ENCODE data around the gene MAGI1. TPM values are rescaled to one million over a fixed set of nuclear protein-coding genes. Genes with fewer than 3 reads are reported as not detected.

MAGI1 gene
- total and polyA plus RNA-seq, 4 donors, result 9.9 to 88.1 (median 24.6) TPM

DNA sequence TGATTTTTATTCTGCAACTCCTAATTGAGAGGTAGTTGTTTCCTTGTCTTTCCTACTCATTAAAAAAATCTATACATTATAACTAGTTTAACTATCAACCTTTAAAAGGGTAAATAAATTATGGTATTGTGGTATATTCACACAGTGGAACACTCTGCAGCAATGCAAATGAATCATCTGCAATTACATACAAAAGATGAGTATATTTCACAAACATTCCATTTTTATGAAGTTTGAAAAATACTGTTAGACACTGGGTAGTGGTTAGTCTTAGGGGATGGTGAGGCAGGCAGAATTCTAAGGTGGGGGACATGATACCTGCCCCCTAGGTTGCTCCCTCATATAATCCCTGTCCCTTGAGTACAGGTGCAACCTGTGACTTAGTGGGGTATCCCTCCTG lies 44.0 kb upstream of the MAGI1 start:
- Histone ChIP-seq H3K9me3 (ENCODE audit: control insufficient read depth in 4 of 4, insufficient read depth in 3 of 4, low read length in 3 of 4) (no peaks in the 10 kb centered on the region), H3K27me3 (ENCODE audit: control insufficient read depth in 3 of 3, insufficient read depth in 3 of 3, low read length in 2 of 3) (no peaks in the 10 kb centered on the region), H3K9ac (ENCODE audit: insufficient read depth in 1 of 2, low read length in 2 of 2) (no peak overlapping the region), H3K4me1 (ENCODE audit: control insufficient read depth in 5 of 5, insufficient read depth in 5 of 5, low read length in 5 of 5) (no peaks in the 10 kb centered on the region), H3K4me3 (no peak overlapping the region), H3K27ac (ENCODE audit: low read depth in 1 of 2, low read length in 1 of 2) (no peak overlapping the region), H3K36me3 (ENCODE audit: control insufficient read depth in 4 of 4, insufficient read depth in 4 of 4, low read length in 4 of 4) (no peaks in the 10 kb centered on the region)
- TF ChIP-seq, protein P1, sequence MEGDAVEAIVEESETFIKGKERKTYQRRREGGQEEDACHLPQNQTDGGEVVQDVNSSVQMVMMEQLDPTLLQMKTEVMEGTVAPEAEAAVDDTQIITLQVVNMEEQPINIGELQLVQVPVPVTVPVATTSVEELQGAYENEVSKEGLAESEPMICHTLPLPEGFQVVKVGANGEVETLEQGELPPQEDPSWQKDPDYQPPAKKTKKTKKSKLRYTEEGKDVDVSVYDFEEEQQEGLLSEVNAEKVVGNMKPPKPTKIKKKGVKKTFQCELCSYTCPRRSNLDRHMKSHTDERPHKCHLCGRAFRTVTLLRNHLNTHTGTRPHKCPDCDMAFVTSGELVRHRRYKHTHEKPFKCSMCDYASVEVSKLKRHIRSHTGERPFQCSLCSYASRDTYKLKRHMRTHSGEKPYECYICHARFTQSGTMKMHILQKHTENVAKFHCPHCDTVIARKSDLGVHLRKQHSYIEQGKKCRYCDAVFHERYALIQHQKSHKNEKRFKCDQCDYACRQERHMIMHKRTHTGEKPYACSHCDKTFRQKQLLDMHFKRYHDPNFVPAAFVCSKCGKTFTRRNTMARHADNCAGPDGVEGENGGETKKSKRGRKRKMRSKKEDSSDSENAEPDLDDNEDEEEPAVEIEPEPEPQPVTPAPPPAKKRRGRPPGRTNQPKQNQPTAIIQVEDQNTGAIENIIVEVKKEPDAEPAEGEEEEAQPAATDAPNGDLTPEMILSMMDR (IDR thresholded peaks at IDR 0.05; ENCODE audit: control extremely low read depth, extremely low read depth), result no peak
- no peak for ATAC-seq (ENCODE audit: insufficient read depth, low FRiP score)
- no peak for DNase-seq

DNA sequence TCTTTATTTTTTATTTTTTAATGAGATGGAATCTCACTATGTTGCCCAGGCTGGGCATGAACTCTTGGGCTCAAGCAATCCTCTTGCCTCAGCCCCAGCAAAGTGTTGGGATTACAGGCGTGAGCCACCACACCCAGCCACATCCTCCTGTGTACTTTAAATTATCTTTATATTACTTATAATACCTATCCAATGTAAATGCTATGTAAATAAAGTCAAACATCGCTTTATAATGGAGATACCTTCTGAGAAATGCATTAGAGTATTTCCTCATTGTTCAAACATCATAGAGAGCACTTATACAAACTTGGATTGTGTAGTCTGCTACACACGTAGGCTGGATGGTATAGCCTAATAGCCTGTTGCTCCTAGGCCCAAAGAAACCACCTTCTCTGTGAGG lies 41.4 kb upstream of the MAGI1 start:
- no peak for ATAC-seq (ENCODE audit: insufficient read depth, low FRiP score)
- no peak for DNase-seq

DNA sequence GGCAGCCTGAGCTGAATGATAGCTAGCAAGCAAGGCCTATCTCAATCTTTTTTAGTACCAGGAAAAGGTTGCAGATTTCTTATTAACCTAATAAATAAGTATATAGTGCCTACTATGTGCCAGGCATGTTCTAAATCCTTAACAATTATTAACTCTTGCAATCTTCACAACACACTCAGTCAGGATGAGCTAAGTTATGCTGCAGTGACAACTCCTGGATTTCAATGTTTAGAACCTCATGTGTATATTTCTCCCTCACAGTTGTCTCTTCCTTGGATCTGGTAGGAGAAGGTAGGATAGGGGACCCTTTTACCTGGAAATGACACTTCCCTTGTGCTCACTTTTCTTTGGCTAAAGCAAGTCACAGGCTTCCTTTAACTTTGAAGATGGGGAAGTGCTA lies 39.3 kb upstream of the MAGI1 start:
- Histone ChIP-seq H3K4me3 (no peak overlapping the region), H3K4me1 (ENCODE audit: control insufficient read depth in 5 of 5, insufficient read depth in 5 of 5, low read length in 5 of 5) (no peaks in the 10 kb centered on the region), H3K9me3 (ENCODE audit: control insufficient read depth in 4 of 4, insufficient read depth in 3 of 4, low read length in 3 of 4) (no peaks in the 10 kb centered on the region), H3K27ac (ENCODE audit: low read depth in 1 of 2, low read length in 1 of 2) (no peak overlapping the region), H3K9ac (ENCODE audit: insufficient read depth in 1 of 2, low read length in 2 of 2) (no peak overlapping the region), H3K27me3 (ENCODE audit: control insufficient read depth in 3 of 3, insufficient read depth in 3 of 3, low read length in 2 of 3) (no peaks in the 10 kb centered on the region), H3K36me3 (ENCODE audit: control insufficient read depth in 4 of 4, insufficient read depth in 4 of 4, low read length in 4 of 4) (no peaks in the 10 kb centered on the region)
- ATAC-seq (ENCODE audit: insufficient read depth, low FRiP score), result no peak
- TF ChIP-seq, protein P1 (IDR thresholded peaks at IDR 0.05; ENCODE audit: control extremely low read depth, extremely low read depth), result no peak
- no peak for DNase-seq

More for the DNA sequence above, 41.4 kb upstream of the MAGI1 start:
- TF ChIP-seq, protein P1 (IDR thresholded peaks at IDR 0.05; ENCODE audit: control extremely low read depth, extremely low read depth), result no peak
- Histone ChIP-seq H3K4me1 (ENCODE audit: control insufficient read depth in 5 of 5, insufficient read depth in 5 of 5, low read length in 5 of 5) (no peaks in the 10 kb centered on the region), H3K36me3 (ENCODE audit: control insufficient read depth in 4 of 4, insufficient read depth in 4 of 4, low read length in 4 of 4) (no peaks in the 10 kb centered on the region), H3K27ac (ENCODE audit: low read depth in 1 of 2, low read length in 1 of 2) (no peak overlapping the region), H3K27me3 (ENCODE audit: control insufficient read depth in 3 of 3, insufficient read depth in 3 of 3, low read length in 2 of 3) (no peaks in the 10 kb centered on the region), H3K9me3 (ENCODE audit: control insufficient read depth in 4 of 4, insufficient read depth in 3 of 4, low read length in 3 of 4) (no peaks in the 10 kb centered on the region), H3K9ac (ENCODE audit: insufficient read depth in 1 of 2, low read length in 2 of 2) (no peak overlapping the region), H3K4me3 (no peak overlapping the region)
- 79 to 83% methylated on average over 3 of the region's 3 CpGs for WGBS, 2 donors

DNA sequence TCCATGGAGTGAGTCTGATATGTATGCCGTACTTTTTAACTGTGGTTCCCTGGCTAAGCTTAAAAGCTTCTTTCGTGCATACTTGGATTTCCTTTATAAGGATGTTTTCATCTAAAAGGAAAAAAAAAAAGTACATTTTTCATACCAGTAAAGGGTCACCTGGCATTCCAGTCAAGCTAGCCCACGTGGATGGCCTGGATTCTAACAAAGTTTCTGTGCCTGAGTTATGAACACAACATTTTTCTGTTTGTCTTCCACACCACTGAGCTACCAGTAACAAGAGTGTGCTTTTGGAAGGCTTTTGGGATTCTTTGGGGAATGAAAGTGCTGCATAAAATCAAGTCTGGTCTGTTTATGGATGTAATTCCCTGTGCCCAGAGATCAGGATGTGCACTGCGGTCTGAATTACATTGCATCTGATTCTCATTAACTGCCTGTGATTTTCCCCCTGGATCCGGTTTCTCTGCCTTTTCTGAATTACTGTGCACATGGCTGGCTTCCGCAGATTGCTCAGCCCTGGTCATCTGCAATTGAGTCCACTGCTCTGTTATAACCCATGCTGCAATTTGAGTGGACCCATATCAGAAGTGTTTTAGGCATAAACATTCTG lies 38.2 kb upstream of the MAGI1 start:
- Histone ChIP-seq H3K4me1 (ENCODE audit: control insufficient read depth in 5 of 5, insufficient read depth in 5 of 5, low read length in 5 of 5) (no peaks in the 10 kb centered on the region), H3K4me3 (no peak overlapping the region), H3K27me3 (ENCODE audit: control insufficient read depth in 3 of 3, insufficient read depth in 3 of 3, low read length in 2 of 3) (no peaks in the 10 kb centered on the region), H3K27ac (ENCODE audit: low read depth in 1 of 2, low read length in 1 of 2) (no peak overlapping the region), H3K9ac (ENCODE audit: insufficient read depth in 1 of 2, low read length in 2 of 2) (no peak overlapping the region), H3K36me3 (ENCODE audit: control insufficient read depth in 4 of 4, insufficient read depth in 4 of 4, low read length in 4 of 4) (no peaks in the 10 kb centered on the region), H3K9me3 (ENCODE audit: control insufficient read depth in 4 of 4, insufficient read depth in 3 of 4, low read length in 3 of 4) (no peaks in the 10 kb centered on the region)
- DNase-seq (peak in 1 of 3 donors; percentile 19), ATAC-seq (ENCODE audit: insufficient read depth, low FRiP score) (no peak)
- TF ChIP-seq, protein P1 (IDR thresholded peaks at IDR 0.05; ENCODE audit: control extremely low read depth, extremely low read depth), result no peak
- 79 to 90% methylated on average over 6 of the region's 6 CpGs for WGBS, 2 donors

Measured in lung (tissue), 12 donors.